HL-60 (cell line): ENCODE results near the gene DNAJA4.

Source experiments
- DNase-seq, 2 experiments: peaks; one replicate each; pipeline ENCODE4 v3.0.0-alpha.2; 2010 to 2020; ENCODE audit warnings: low read depth in 1 of 2, low spot score in 1 of 2
- H3K27ac ChIP-seq: fragments of 250-450 bp; sonication (Bioruptor Pico); replicated peaks from 2 replicates; pipeline ENCODE4 v1.5.1; 2020; ENCODE audit warnings: mild to moderate bottlenecking, moderate library complexity
- H3K27me3 ChIP-seq: fragments of 250-450 bp; sonication (Bioruptor Pico); 2 replicates; pipeline ENCODE4 v1.5.1; 2021; ENCODE audit warnings: mild to moderate bottlenecking, moderate library complexity; ENCODE audit not compliant: insufficient read depth, poor library complexity, severe bottlenecking
- H3K4me3 ChIP-seq: replicated peaks from 2 replicates; pipeline ENCODE4 v1.5.1; 2011; ENCODE audit warnings: mild to moderate bottlenecking, control low read depth, low read length; ENCODE audit not compliant: insufficient read depth
- GABPA ChIP-seq: IDR thresholded peaks from 2 replicates; pipeline ENCODE4 v1.6.1; 2012; ENCODE audit warnings: low read depth
- POLR2AphosphoS5 ChIP-seq: IDR thresholded peaks from 2 replicates; pipeline ENCODE4 v1.6.1; 2012; ENCODE audit warnings: low read depth
- SPI1 ChIP-seq: IDR thresholded peaks from 2 replicates; pipeline ENCODE4 v1.6.1; 2012; ENCODE audit warnings: low read depth, mild to moderate bottlenecking, borderline replicate concordance
- TF ChIP-seq, protein P1 (sequence below): IDR thresholded peaks from 2 replicates; pipeline ENCODE4 v1.6.1; 2012; ENCODE audit warnings: low read depth; ENCODE audit not compliant: insufficient replicate concordance
- TF ChIP-seq, protein P2 (sequence below): IDR thresholded peaks from one replicate; pipeline ENCODE4 v1.5.1; 2011; ENCODE audit warnings: low read length, control low read depth, inconsistent platforms; ENCODE audit not compliant: insufficient read depth

The DNAJA4 gene

DNA sequence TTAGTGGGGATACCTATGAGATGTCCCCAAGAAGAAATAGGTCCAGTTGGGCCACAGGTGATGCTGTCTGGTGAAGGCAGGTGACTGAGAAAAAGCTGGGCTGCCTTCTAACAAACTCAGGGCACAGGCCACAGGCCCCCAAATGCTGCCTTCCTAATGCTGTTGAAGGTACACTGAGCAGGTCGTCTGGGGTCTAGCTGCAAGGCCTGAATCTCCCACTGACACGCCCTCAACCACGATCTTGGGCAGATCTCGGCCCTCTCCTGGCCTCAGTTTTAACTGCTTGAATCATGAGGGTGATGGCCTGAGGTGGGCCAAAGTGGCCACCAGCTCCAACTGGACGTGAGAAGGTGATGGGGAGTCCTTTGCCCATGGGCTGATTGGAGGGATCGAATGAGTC lies 27.9 kb upstream of the DNAJA4 start:
- Histone ChIP-seq H3K27me3 (no peaks in the 10 kb centered on the region), H3K4me3 (no peak overlapping the region), H3K27ac (no peak overlapping the region)
- DNase-seq = no peak
- TF ChIP-seq GABPA = no peak
- TF ChIP-seq POLR2AphosphoS5 = no peak
- no peak for TF ChIP-seq SPI1
- TF ChIP-seq, protein P1, sequence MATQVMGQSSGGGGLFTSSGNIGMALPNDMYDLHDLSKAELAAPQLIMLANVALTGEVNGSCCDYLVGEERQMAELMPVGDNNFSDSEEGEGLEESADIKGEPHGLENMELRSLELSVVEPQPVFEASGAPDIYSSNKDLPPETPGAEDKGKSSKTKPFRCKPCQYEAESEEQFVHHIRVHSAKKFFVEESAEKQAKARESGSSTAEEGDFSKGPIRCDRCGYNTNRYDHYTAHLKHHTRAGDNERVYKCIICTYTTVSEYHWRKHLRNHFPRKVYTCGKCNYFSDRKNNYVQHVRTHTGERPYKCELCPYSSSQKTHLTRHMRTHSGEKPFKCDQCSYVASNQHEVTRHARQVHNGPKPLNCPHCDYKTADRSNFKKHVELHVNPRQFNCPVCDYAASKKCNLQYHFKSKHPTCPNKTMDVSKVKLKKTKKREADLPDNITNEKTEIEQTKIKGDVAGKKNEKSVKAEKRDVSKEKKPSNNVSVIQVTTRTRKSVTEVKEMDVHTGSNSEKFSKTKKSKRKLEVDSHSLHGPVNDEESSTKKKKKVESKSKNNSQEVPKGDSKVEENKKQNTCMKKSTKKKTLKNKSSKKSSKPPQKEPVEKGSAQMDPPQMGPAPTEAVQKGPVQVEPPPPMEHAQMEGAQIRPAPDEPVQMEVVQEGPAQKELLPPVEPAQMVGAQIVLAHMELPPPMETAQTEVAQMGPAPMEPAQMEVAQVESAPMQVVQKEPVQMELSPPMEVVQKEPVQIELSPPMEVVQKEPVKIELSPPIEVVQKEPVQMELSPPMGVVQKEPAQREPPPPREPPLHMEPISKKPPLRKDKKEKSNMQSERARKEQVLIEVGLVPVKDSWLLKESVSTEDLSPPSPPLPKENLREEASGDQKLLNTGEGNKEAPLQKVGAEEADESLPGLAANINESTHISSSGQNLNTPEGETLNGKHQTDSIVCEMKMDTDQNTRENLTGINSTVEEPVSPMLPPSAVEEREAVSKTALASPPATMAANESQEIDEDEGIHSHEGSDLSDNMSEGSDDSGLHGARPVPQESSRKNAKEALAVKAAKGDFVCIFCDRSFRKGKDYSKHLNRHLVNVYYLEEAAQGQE = no peak
- TF ChIP-seq, protein P2, sequence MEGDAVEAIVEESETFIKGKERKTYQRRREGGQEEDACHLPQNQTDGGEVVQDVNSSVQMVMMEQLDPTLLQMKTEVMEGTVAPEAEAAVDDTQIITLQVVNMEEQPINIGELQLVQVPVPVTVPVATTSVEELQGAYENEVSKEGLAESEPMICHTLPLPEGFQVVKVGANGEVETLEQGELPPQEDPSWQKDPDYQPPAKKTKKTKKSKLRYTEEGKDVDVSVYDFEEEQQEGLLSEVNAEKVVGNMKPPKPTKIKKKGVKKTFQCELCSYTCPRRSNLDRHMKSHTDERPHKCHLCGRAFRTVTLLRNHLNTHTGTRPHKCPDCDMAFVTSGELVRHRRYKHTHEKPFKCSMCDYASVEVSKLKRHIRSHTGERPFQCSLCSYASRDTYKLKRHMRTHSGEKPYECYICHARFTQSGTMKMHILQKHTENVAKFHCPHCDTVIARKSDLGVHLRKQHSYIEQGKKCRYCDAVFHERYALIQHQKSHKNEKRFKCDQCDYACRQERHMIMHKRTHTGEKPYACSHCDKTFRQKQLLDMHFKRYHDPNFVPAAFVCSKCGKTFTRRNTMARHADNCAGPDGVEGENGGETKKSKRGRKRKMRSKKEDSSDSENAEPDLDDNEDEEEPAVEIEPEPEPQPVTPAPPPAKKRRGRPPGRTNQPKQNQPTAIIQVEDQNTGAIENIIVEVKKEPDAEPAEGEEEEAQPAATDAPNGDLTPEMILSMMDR = no peak

DNA sequence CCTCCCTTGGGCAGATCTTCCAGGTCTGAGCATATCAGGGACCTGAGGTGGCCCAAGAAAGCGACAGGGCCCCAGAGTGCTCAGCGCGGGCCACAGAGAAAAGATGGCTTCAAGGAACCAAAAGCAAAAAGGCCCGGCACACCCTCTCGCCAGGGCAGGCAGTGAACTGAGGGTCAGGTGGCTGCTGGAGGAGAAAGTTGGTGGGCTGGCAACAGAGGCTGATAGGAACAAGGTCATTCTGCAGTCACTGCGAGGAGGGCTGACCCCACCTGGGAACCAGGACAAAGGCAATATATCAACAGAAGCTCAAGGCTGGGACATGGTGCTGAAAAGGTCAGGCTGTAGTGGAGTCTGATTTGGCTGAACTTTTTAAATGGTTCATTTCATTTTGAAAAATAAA lies 27.2 kb upstream of the DNAJA4 start:
- TF ChIP-seq SPI1 = no peak
- TF ChIP-seq POLR2AphosphoS5 = no peak
- TF ChIP-seq, protein P1 = no peak
- TF ChIP-seq GABPA = no peak
- TF ChIP-seq, protein P2 = no peak
- Histone ChIP-seq H3K27me3 (no peaks in the 10 kb centered on the region), H3K4me3 (no peak overlapping the region), H3K27ac (no peak overlapping the region)
- DNase-seq = no peak

DNA sequence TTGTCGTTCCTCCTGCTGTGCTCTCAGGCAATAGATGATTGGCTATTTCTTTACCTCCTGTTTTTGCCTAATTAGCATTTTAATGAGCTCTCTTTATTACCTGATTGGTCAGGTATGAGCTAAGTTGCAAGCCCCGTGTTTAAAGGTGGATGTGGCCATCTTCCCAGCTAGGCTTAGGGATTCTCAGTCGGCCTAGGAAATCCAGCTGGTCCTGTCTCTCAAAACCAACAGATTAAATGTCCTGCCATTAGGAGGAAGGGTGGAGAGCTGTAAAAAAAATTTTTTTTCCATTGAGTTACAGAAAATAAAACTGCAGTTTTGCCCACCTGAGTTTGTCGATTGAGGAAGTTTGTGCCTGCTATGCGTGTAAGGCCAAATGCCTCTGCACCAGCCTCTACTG lies 24.6 kb upstream of the DNAJA4 start:
- DNase-seq = no peak
- no peak overlapping the region for H3K4me3 ChIP-seq
- no peak overlapping the region for H3K27ac ChIP-seq
- TF ChIP-seq GABPA (no peak), SPI1 (no peak), POLR2AphosphoS5 (no peak)
- TF ChIP-seq, protein P2 = no peak
- TF ChIP-seq, protein P1 = no peak
- H3K27me3 ChIP-seq = no peaks in the 10 kb centered on the region
